Tibial artery (tissue), 4 donors: ENCODE measurements around the gene FBXO34.
"Not testable (repeated sequence)": the region's sequence is repeated elsewhere in the genome, so short reads cannot be mapped to it uniquely, and the experiment has no call there.

Source experiments
- DNase-seq, 2 donors: peaks; one replicate each; pipeline ENCODE4 v3.0.0-alpha.2; 2019
- H3K27ac ChIP-seq, 2 donors: fragments of 200-600 bp; sonication (generic) in 1 of 2; 1 replicate in 1 of 2; 2 replicates in 1 of 2; pipeline ENCODE4 v1.5.1; 2018 to 2019; ENCODE audit warnings: mild to moderate bottlenecking in 1 of 2
- H3K27me3 ChIP-seq, 2 donors: fragments of 200-600 bp; sonication (generic) in 1 of 2; one replicate each; pipeline versions ENCODE4 v1.5.1 to v1.6.0; 2016 to 2019
- H3K36me3 ChIP-seq, 3 donors: fragments of 200-600 bp; sonication (generic) in 2 of 3; one replicate each; pipeline ENCODE4 v1.5.1; 2016 to 2019; ENCODE audit warnings: mild to moderate bottlenecking in 2 of 3
- H3K4me1 ChIP-seq, 4 donors: fragments of 200-600 bp; sonication (generic) in 2 of 4; 1 replicate in 3 of 4; 2 replicates in 1 of 4; pipeline ENCODE4 v1.5.1; 2016 to 2019
- H3K4me3 ChIP-seq, 2 donors: fragments of 200-600 bp; sonication (generic) in 1 of 2; 1 replicate in 1 of 2; 2 replicates in 1 of 2; pipeline ENCODE4 v1.5.1; 2018 to 2019; ENCODE audit warnings: mild to moderate bottlenecking in 2 of 2
- H3K9me3 ChIP-seq, 3 donors: fragments of 200-600 bp; sonication (generic) in 1 of 3; one replicate each; pipeline ENCODE4 v1.5.1; 2016 to 2019
- CTCF ChIP-seq, 2 experiments: fragments of 200-600 bp in 1 of 2; fragments of 450-650 bp in 1 of 2; IDR thresholded peaks; one replicate each; pipeline ENCODE4 v1.5.1; 2017 to 2019; ENCODE audit warnings: antibody characterized with exemption in 2 of 2, mild to moderate bottlenecking in 1 of 2, moderate library complexity in 1 of 2
- intact Hi-C: fragments of 100-400 bp; cut with DNase I; formaldehyde crosslinking; loops from one replicate; pipeline ENCODE4 v1.15.0; 2023; ENCODE audit warnings: low total_unique reads

Gene FBXO34

GRCh38 chr14:55336691-55337090 is 65.5 kb downstream of the FBXO34 start:
- H3K36me3 ChIP-seq: no peaks in the 10 kb centered on the region
- H3K27ac ChIP-seq: no peak overlapping the region
- no peaks in the 10 kb centered on the region for H3K9me3 ChIP-seq
- H3K4me1 ChIP-seq: peaks cover 0 to 33% (median 5%) of the 10 kb centered on the region in 4 donors
- intact Hi-C loops: loop anchor here (10.0 kb wide), 1 partner anchor 72 kb away; no protein-coding TSS in a partner anchor
- TF ChIP-seq CTCF (IDR thresholded peaks at IDR 0.05): no peak
- no peak for DNase-seq
- H3K27me3 ChIP-seq: no peaks in the 10 kb centered on the region
- no peak overlapping the region for H3K4me3 ChIP-seq

- DNase-seq: no peak
- H3K36me3 ChIP-seq: no peaks in the 10 kb centered on the region
- H3K27ac ChIP-seq: no peak overlapping the region
- no peaks in the 10 kb centered on the region for H3K9me3 ChIP-seq
- peaks cover 0 to 24% (median 0%) of the 10 kb centered on the region in 4 donors for H3K4me1 ChIP-seq
- TF ChIP-seq CTCF (IDR thresholded peaks at IDR 0.05): no peak
- no peaks in the 10 kb centered on the region for H3K27me3 ChIP-seq
- H3K4me3 ChIP-seq: no peak overlapping the region
- intact Hi-C loops: loop anchor here (10.0 kb wide), 1 partner anchor 75 kb away; no protein-coding TSS in a partner anchor
Observed at GRCh38 chr14:55339770-55340169, 68.5 kb downstream of the FBXO34 start.

- no peaks in the 10 kb centered on the region for H3K36me3 ChIP-seq
- peaks cover 0 to 19% (median 0%) of the 10 kb centered on the region in 4 donors for H3K4me1 ChIP-seq
- no peak overlapping the region for H3K27ac ChIP-seq
- no peak for DNase-seq
- H3K9me3 ChIP-seq: no peaks in the 10 kb centered on the region
- no peaks in the 10 kb centered on the region for H3K27me3 ChIP-seq
- intact Hi-C loops: no loop called here
- no peak for TF ChIP-seq CTCF (IDR thresholded peaks at IDR 0.05)
- no peak overlapping the region for H3K4me3 ChIP-seq
Observed at GRCh38 chr14:55340482-55340881, 69.3 kb downstream of the FBXO34 start.

- no peak overlapping the region for H3K27ac ChIP-seq
- H3K4me1 ChIP-seq: peaks cover 0 to 13% (median under 1%) of the 10 kb centered on the region in 4 donors
- H3K36me3 ChIP-seq: no peaks in the 10 kb centered on the region
- H3K27me3 ChIP-seq: no peaks in the 10 kb centered on the region
- intact Hi-C loops: no loop called here
- no peaks in the 10 kb centered on the region for H3K9me3 ChIP-seq
- DNase-seq: no peak
- no peak for TF ChIP-seq CTCF (IDR thresholded peaks at IDR 0.05)
- H3K4me3 ChIP-seq: no peak overlapping the region
Observed at GRCh38 chr14:55341781-55342180, 70.6 kb downstream of the FBXO34 start.

GRCh38 chr14:55344582-55345163 is 73.5 kb downstream of the FBXO34 start:
- H3K27me3 ChIP-seq, H3K36me3 ChIP-seq, H3K27ac ChIP-seq, H3K9me3 ChIP-seq, DNase-seq, intact Hi-C loops, H3K4me3 ChIP-seq, H3K4me1 ChIP-seq: not testable (repeated sequence)

- intact Hi-C loops: no loop called here
- no peaks in the 10 kb centered on the region for H3K9me3 ChIP-seq
- TF ChIP-seq CTCF (IDR thresholded peaks at IDR 0.05): no peak
- DNase-seq: no peak
- H3K27ac ChIP-seq: no peak overlapping the region
- no peaks in the 10 kb centered on the region for H3K27me3 ChIP-seq
- peaks cover 6 to 18% (median 16%) of the 10 kb centered on the region in 3 donors for H3K36me3 ChIP-seq
- H3K4me1 ChIP-seq: peaks cover 0 to 9% (median 0%) of the 10 kb centered on the region in 4 donors
- no peak overlapping the region for H3K4me3 ChIP-seq
Observed at GRCh38 chr14:55347040-55347439, 75.8 kb downstream of the FBXO34 start.
